IMR-90 (cell line): ENCODE data around the gene NXNL2. TPM values are rescaled to one million over a fixed set of nuclear protein-coding genes. Genes with fewer than 3 reads are reported as not detected.

ENCODE experiments used
- ATAC-seq: fragments of 200-7000 bp; cut with Tn5 transposase; 2 replicates; pipeline ENCODE4 v1.9.1; 2020; ENCODE audit warnings: low read depth, mild to moderate bottlenecking, moderate library complexity
- BruUV-seq: library from RNA; stranded (reverse); fragments of 400-500 nt; replicated peaks from 2 replicates; lab custom pipeline; 2021; lab: Mats Ljungman, UMichigan
- CTCF ChIA-PET: fragments of 300-600 bp; formaldehyde crosslinking; extraction: SDS; loops from one replicate; lab custom pipeline; 2021; ENCODE audit warnings: antibody characterized with exemption; lab: Yijun Ruan, JAX
- POLR2A ChIA-PET: fragments of 300-600 bp; sonication (Branson Sonifier 250); formaldehyde crosslinking; loops from one replicate; lab custom pipeline; 2022; ENCODE audit warnings: antibody characterized with exemption; ENCODE audit not compliant: unreplicated experiment; lab: Charles Lee
- DNase-seq: peaks from one replicate; pipeline ENCODE4 v3.0.0; 2013
- H2AFZ ChIP-seq: replicated peaks from 2 replicates; pipeline ENCODE3; 2013; ENCODE audit warnings: low read length, mild to moderate bottlenecking; ENCODE audit not compliant: poor library complexity
- H2AK5ac ChIP-seq: 2 replicates; pipeline ENCODE4 v1.6.1; 2013; ENCODE audit warnings: low read depth, low read length, inconsistent platforms
- H2AK9ac ChIP-seq: replicated peaks from 2 replicates; pipeline ENCODE3; 2013; ENCODE audit warnings: mild to moderate bottlenecking, low read depth, low read length, moderate library complexity; ENCODE audit not compliant: poor library complexity
- H2BK120ac ChIP-seq: 2 replicates; pipeline ENCODE4 v1.6.1; 2013; ENCODE audit warnings: low read depth, low read length, inconsistent platforms
- H2BK15ac ChIP-seq: 3 replicates; pipeline ENCODE4 v1.6.1; 2013; ENCODE audit warnings: low read depth, low read length, inconsistent platforms
- H2BK20ac ChIP-seq: 2 replicates; pipeline ENCODE4 v1.6.1; 2013; ENCODE audit warnings: low read depth, mild to moderate bottlenecking, inconsistent platforms, low read length, moderate library complexity
- H2BK5ac ChIP-seq: 2 replicates; pipeline ENCODE4 v1.6.1; 2013; ENCODE audit warnings: mild to moderate bottlenecking, low read depth, low read length, inconsistent platforms; ENCODE audit not compliant: poor library complexity, severe bottlenecking
- H3K14ac ChIP-seq: replicated peaks from 2 replicates; pipeline ENCODE4 v1.6.1; 2013; ENCODE audit warnings: low read depth, low read length, inconsistent platforms
- H3K18ac ChIP-seq: 2 replicates; pipeline ENCODE4 v1.6.1; 2013; ENCODE audit warnings: low read depth, low read length, control low read depth
- H3K23ac ChIP-seq: 2 replicates; pipeline ENCODE4 v1.6.1; 2013; ENCODE audit warnings: low read depth, low read length, inconsistent platforms
- H3K27ac ChIP-seq: 2 replicates; pipeline ENCODE4 v1.5.1; 2013; ENCODE audit warnings: mild to moderate bottlenecking, control low read depth, low read length; ENCODE audit not compliant: insufficient read depth
- H3K27me3 ChIP-seq: 2 replicates; pipeline ENCODE4 v1.6.1; 2013; ENCODE audit warnings: low read length; ENCODE audit not compliant: control insufficient read depth, insufficient read depth
- H3K36me3 ChIP-seq: 2 replicates; pipeline ENCODE4 v1.6.1; 2013; ENCODE audit warnings: low read length, mixed read lengths; ENCODE audit not compliant: control insufficient read depth, insufficient read depth
- H3K4ac ChIP-seq: 2 replicates; pipeline ENCODE4 v1.6.1; 2013; ENCODE audit warnings: low read depth, low read length, inconsistent platforms
- H3K4me1 ChIP-seq: 2 replicates; pipeline ENCODE4 v1.6.1; 2013; ENCODE audit warnings: low read length, mixed read lengths; ENCODE audit not compliant: control insufficient read depth, insufficient read depth
- H3K4me2 ChIP-seq: 2 replicates; pipeline ENCODE4 v1.6.1; 2013; ENCODE audit warnings: low read depth, mild to moderate bottlenecking, control low read depth, low read length, moderate library complexity
- H3K4me3 ChIP-seq: 2 replicates; pipeline ENCODE4 v1.5.1; 2013; ENCODE audit warnings: low read depth, mild to moderate bottlenecking, control low read depth, low read length, moderate library complexity; ENCODE audit not compliant: insufficient read depth
- H3K56ac ChIP-seq: 2 replicates; pipeline ENCODE4 v1.6.1; 2013; ENCODE audit warnings: low read length, inconsistent platforms; ENCODE audit not compliant: insufficient read depth; ENCODE audit errors: extremely low read depth
- H3K79me1 ChIP-seq, 2 experiments: 2 replicates each; pipeline ENCODE4 v1.6.1; 2013; ENCODE audit warnings: low read length in 2 of 2, inconsistent platforms in 1 of 2, low read depth in 1 of 2
- H3K9ac ChIP-seq: 2 replicates; pipeline ENCODE4 v1.6.1; 2013; ENCODE audit warnings: low read depth, low read length, control low read depth
- H3K9me1 ChIP-seq: 2 replicates; pipeline ENCODE4 v1.6.1; 2013; ENCODE audit warnings: low read length, inconsistent platforms; ENCODE audit not compliant: insufficient read depth
- H3K9me3 ChIP-seq: 2 replicates; pipeline ENCODE4 v1.6.1; 2013; ENCODE audit warnings: low read length; ENCODE audit not compliant: control insufficient read depth, insufficient read depth
- H4K20me1 ChIP-seq: 2 replicates; pipeline ENCODE4 v1.6.1; 2013; ENCODE audit warnings: low read length, inconsistent platforms; ENCODE audit not compliant: insufficient read depth
- H4K5ac ChIP-seq: 2 replicates; pipeline ENCODE4 v1.6.1; 2013; ENCODE audit warnings: mild to moderate bottlenecking, low read depth, low read length, control low read depth
- H4K8ac ChIP-seq, 2 experiments: 2 replicates each; pipeline ENCODE4 v1.6.1; 2013; ENCODE audit warnings: low read depth in 2 of 2, low read length in 2 of 2, control low read depth in 1 of 2, inconsistent platforms in 1 of 2
- H4K91ac ChIP-seq: 2 replicates; pipeline ENCODE4 v1.6.1; 2013; ENCODE audit warnings: low read depth, low read length, inconsistent platforms; ENCODE audit not compliant: insufficient read depth
- MAFK ChIP-seq: IDR thresholded peaks from 2 replicates; pipeline ENCODE4 v1.6.1; 2012; ENCODE audit warnings: low read depth, low read length, improper control_type of control experiment
- RAD21 ChIP-seq: IDR thresholded peaks from 2 replicates; pipeline ENCODE4 v1.6.1; 2012; ENCODE audit warnings: low read length, improper control_type of control experiment
- WGBS, 2 experiments: methylation state at CpG; one replicate each; pipeline versions ENCODE4 v1.1.5 to v1.1.7; 2013; ENCODE audit warnings: missing lambda C conversion rate in 2 of 2; ENCODE audit not compliant: insufficient read length in 1 of 2; ENCODE audit errors: extremely low coverage in 2 of 2; 5-methylcytosine and 5-hydroxymethylcytosine counted together
- dilution Hi-C: fragments of 300-500 bp; cut with HindIII; formaldehyde crosslinking; loops from one replicate; pipeline ENCODE4 v1.14.3; 2018; ENCODE audit warnings: low sequenced_read_pairs; ENCODE audit not compliant: unreplicated experiment
- in situ Hi-C: fragments of 300-500 bp; cut with MboI; formaldehyde crosslinking; loops from 3 replicates; pipeline ENCODE4 v1.14.3; 2019; ENCODE audit warnings: low sequenced_read_pairs, inconsistent platforms, mixed read lengths
- intact Hi-C: fragments of 100-400 bp; cut with micrococcal nuclease; formaldehyde crosslinking; loops from 2 replicates; pipeline ENCODE4 v1.10.0; 2022
- polyA plus RNA-seq, 3 experiments: library from polyadenylated mRNA; depleted of rRNA; stranded (reverse); fragments of >200 nt; gene quantifications; 2 replicates each; pipeline ENCODE4 v1.2.3, GENCODE V29; 2012; ENCODE audit warnings: low replicate concordance in 1 of 3
- total RNA-seq: library from RNA; depleted of rRNA; stranded (reverse); fragments of >200 nt; gene quantifications from 2 replicates; pipeline ENCODE4 v1.2.3, GENCODE V29; 2012
- TF ChIP-seq, protein P1 (sequence below): conservative IDR thresholded peaks from 2 replicates; pipeline ENCODE4 v1.5.1; 2012; ENCODE audit warnings: mild to moderate bottlenecking, low read depth, low read length, improper control_type of control experiment

Gene NXNL2
- total and polyA plus RNA-seq, 2 of the 4 experiments (the other 2 are of a cell fraction), result 3.2 to 6.4 TPM

- CTCF ChIA-PET, result interaction anchor here (0.8 to 1.2 kb wide), 5 partner anchors 10 to 417 kb away, joined by 3 to 9 read pairs (median 3); no protein-coding TSS in a partner anchor
Observed at GRCh38 chr9:88583901-88584596, 49.1 kb downstream of the NXNL2 start.

More at GRCh38 chr9:88583901-88584596, 49.1 kb downstream of the NXNL2 start:
- Histone ChIP-seq H3K9me1 (0 out of 2 replicates have a peak, but pooled peaks cover 7% of the 10 kb centered on the region), H2AK9ac (no peak overlapping the region), H3K23ac (no peak overlapping the region), H2BK20ac (peak overlapping the region; percentile 57; the same call in 1 of the 2 replicates), H3K27ac (peak overlapping the region; percentile 60; the same call in 1 of the 2 replicates), H3K27me3 (no peaks in the 10 kb centered on the region), H3K14ac (peak overlapping the region; percentile 49), H4K20me1 (no peaks in the 10 kb centered on the region), H2AFZ (no peak overlapping the region), H4K5ac (peak overlapping the region; percentile 8; the same call in 1 of the 2 replicates), H2BK5ac (peak overlapping the region; percentile 26), H3K9ac (no peak overlapping the region), H2BK15ac (no peak overlapping the region), H3K56ac (no peak overlapping the region), H4K8ac (peak overlapping the region in 1 of 2 experiments; percentile 66; a peak in 2 of 4 replicates), H2BK120ac (peak overlapping the region; percentile 49), H3K4me3 (no peak overlapping the region), H3K4me1 (peaks cover 7% of the 10 kb centered on the region), H4K91ac (peak overlapping the region; percentile 21; the same call in 1 of the 2 replicates), H3K4ac (peak overlapping the region; percentile 70), H3K79me1 (0 out of 4 replicates have a peak, but pooled peaks cover 0 to 4% of the 10 kb centered on the region in 2 experiments), H2AK5ac (0 out of 2 replicates have a peak overlapping the region, but pooled peaks have one; percentile 57), H3K4me2 (peak overlapping the region; percentile 30), H3K36me3 (no peaks in the 10 kb centered on the region), H3K18ac (peak overlapping the region; percentile 42; the same call in 1 of the 2 replicates), H3K9me3 (no peaks in the 10 kb centered on the region)
- in situ Hi-C loops, result no loop called here
- no peak for TF ChIP-seq MAFK
- TF ChIP-seq RAD21, result peak; percentile 20; the same call in 1 of the 2 replicates
- TF ChIP-seq, protein P1, sequence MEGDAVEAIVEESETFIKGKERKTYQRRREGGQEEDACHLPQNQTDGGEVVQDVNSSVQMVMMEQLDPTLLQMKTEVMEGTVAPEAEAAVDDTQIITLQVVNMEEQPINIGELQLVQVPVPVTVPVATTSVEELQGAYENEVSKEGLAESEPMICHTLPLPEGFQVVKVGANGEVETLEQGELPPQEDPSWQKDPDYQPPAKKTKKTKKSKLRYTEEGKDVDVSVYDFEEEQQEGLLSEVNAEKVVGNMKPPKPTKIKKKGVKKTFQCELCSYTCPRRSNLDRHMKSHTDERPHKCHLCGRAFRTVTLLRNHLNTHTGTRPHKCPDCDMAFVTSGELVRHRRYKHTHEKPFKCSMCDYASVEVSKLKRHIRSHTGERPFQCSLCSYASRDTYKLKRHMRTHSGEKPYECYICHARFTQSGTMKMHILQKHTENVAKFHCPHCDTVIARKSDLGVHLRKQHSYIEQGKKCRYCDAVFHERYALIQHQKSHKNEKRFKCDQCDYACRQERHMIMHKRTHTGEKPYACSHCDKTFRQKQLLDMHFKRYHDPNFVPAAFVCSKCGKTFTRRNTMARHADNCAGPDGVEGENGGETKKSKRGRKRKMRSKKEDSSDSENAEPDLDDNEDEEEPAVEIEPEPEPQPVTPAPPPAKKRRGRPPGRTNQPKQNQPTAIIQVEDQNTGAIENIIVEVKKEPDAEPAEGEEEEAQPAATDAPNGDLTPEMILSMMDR, result peak; percentile 9; the same call in 1 of the 2 replicates
- ATAC-seq (peak; percentile 83), DNase-seq (peak; percentile 85)
- intact Hi-C loops, result loop anchor here (2.0 kb wide), 1 partner anchor 409 kb away; no protein-coding TSS in a partner anchor
- 50% methylated on average over 2 of the region's 8 CpGs; no CpG with 5 or more reads in 1 of the 2 experiments for WGBS, 2 experiments
- dilution Hi-C loops, result no loop called here
- no TSS peak for BruUV-seq
- POLR2A ChIA-PET, result no interaction called here
